ENCODE measurements around the gene KCNQ1. TPM values are rescaled to one million over a fixed set of nuclear protein-coding genes. Genes with fewer than 3 reads are reported as not detected.

KCNQ1 gene
- total and polyA plus RNA-seq, 2 donors (not counting 3 experiments of a cell fraction or from before 2014, with no cell fraction given) = 0.07 to 0.09 TPM

GRCh38 chr11:2833051-2833715 is 388.4 kb downstream of the KCNQ1 start:
- ChIA-PET POLR2A (no interaction called here), CTCF (no interaction called here)
- Histone ChIP-seq H4K20me1 (replicated peaks; ENCODE audit: control insufficient read depth, extremely low read depth, insufficient read depth, low read length) (no peaks in the 10 kb centered on the region), H3K4me3 (replicated peaks in 1 of 3; ENCODE audit: insufficient read depth in 1 of 3, low read depth in 1 of 3, low read length in 3 of 3) (no peak overlapping the region), H3K9ac (replicated peaks; ENCODE audit: extremely low read depth, insufficient read depth, low read length) (no peak overlapping the region), H3K4me2 (ENCODE audit: insufficient read depth, low read length) (no peak overlapping the region), H3K27ac (ENCODE audit: insufficient read depth, low read depth, low read length) (no peak overlapping the region), H3K27me3 (ENCODE audit: control insufficient read depth in 2 of 2, insufficient read depth in 2 of 2, low read length in 2 of 2) (peaks cover 2% of the 10 kb centered on the region in 2 experiments), H3K79me2 (ENCODE audit: control insufficient read depth, insufficient read depth, low read length) (no peaks in the 10 kb centered on the region), H3K4me1 (ENCODE audit: control insufficient read depth, extremely low read depth, insufficient read depth, low read length) (no peaks in the 10 kb centered on the region), H3K9me3 (replicated peaks; ENCODE audit: control insufficient read depth, insufficient read depth, low read length) (no peaks in the 10 kb centered on the region), H2AFZ (ENCODE audit: low read depth, low read length) (no peak overlapping the region), H3K36me3 (ENCODE audit: control insufficient read depth in 2 of 2, extremely low read depth in 1 of 2, insufficient read depth in 2 of 2, low read length in 2 of 2) (no peaks in the 10 kb centered on the region), H3K9me1 (replicated peaks; ENCODE audit: control insufficient read depth, extremely low read depth, insufficient read depth, low read length) (no peaks in the 10 kb centered on the region)
- dilution Hi-C loops (cut with MboI; ENCODE audit: extremely low pct_ligation_motif_present, low sequenced_read_pairs) = no loop called here
- FAIRE-seq (no peak), DNase-seq (ENCODE audit: low read depth, low spot score) (no peak)
- no peak for TF ChIP-seq CTCF (IDR thresholded peaks at IDR 0.05; ENCODE audit: extremely low read depth in 1 of 2, insufficient read depth in 1 of 2, low read depth in 1 of 2, low read length in 2 of 2)
- TF ChIP-seq MAX (IDR thresholded peaks at IDR 0.05; ENCODE audit: insufficient read depth, insufficient read length) = no peak
- no peak for TF ChIP-seq MYC (IDR thresholded peaks at IDR 0.05; ENCODE audit: low read depth, low read length)
- TF ChIP-seq POLR2AphosphoS5 (IDR thresholded peaks at IDR 0.05; ENCODE audit: insufficient read depth, low read depth, low read length) = no peak
- TF ChIP-seq POLR2A (IDR thresholded peaks at IDR 0.05; ENCODE audit: low read depth, low read length) = no peak
- TF ChIP-seq GATA2 (IDR thresholded peaks at IDR 0.05; ENCODE audit: insufficient read depth, insufficient read length, low read depth, low read length) = no peak
- TF ChIP-seq JUN (IDR thresholded peaks at IDR 0.05; ENCODE audit: borderline replicate concordance, insufficient read depth, insufficient read length, low read depth) = no peak
- TF ChIP-seq FOS (IDR thresholded peaks at IDR 0.05; ENCODE audit: borderline replicate concordance, insufficient read depth, low read length) = no peak
- no peak for TF ChIP-seq EZH2 (IDR thresholded peaks at IDR 0.05; ENCODE audit: borderline replicate concordance, low read depth, low read length, severe bottlenecking)
- no TSS peak for BruUV-seq (replicated peaks)
- intact Hi-C loops (cut with micrococcal nuclease) = no loop called here
